NCI-H2227 (cell line): ENCODE data around the gene RNF167.

ENCODE experiments used
- DNase-seq: peaks from one replicate; lab custom pipeline; 2025; ENCODE audit not compliant: unreplicated experiment; lab: John Stamatoyannopoulos, UW

RNF167 gene

DNA sequence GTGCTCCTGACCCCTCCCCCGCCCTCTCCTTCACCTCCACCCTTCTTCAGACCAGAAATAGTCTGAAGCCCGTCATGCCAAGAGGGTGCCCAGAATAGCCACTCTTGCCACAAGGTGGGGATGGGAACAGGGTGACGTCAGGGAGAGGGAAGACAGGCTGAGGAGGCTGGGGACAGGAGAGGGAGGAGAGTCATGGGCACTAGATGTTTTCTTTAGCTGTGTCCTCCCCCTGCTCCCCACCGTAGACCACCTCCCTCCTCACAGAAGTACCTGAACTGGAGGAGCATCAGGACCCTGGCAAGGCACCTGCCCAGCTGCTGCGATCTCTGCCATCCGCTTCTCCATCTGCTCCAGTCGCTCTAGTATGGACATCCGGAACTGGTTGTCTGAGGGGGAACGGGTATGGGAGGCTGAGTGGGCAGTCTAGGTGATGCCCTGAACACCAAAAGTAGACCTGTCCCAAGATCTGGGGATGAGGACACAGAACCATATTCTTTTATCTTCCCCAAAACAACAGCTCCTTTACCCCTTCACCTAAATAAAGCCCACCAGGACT, 34.1 kb downstream of the RNF167 start:
- no peak for DNase-seq

DNA sequence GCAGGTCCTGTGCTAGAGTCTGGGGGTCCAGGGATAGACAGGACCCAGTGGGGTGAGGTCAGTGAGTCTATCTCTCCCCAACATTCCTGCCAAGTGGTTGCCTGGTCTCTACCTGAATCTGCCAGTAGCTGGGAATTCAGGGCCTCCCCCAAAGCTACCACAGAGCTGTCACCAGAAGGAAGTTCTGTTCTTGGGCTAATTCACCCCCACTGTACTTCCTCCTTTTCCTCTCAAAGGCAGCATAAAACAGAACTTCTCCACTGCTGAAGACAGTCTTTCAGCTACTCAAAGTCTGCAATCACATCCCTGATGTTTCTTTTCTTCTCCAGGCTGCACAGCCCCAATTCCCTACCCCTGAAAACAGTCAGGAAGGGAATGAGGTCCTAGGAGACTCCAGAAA, 38.7 kb downstream of the RNF167 start:
- no peak for DNase-seq

DNA sequence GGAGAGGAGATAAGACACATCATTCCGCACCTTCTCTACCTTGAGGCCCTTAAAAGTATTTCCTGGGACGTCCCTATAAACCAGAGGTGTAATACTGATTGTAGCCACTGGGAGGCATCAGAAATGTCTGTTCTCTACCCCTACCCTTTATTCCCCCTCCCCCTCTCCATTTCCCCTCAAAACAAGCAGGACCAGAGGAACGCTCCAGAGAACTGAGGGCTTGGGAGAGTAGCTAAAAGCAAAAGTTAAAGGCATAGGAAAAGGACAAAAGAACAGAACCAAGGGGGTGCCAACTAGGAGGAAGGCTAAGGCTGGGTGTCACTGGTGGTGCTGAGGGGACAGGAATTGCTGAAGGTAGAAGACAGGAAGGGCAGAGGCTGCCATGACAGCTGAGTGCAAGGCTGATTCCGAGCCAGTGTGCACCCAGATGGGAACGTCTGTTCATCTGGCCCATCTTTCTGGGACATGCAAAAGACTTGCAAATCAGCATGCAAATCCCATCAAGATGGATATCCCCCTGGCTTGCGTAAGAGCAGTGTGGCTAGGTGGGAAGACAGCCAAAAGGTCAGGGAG, 40.7 kb downstream of the RNF167 start:
- peak; percentile 59 for DNase-seq

DNA sequence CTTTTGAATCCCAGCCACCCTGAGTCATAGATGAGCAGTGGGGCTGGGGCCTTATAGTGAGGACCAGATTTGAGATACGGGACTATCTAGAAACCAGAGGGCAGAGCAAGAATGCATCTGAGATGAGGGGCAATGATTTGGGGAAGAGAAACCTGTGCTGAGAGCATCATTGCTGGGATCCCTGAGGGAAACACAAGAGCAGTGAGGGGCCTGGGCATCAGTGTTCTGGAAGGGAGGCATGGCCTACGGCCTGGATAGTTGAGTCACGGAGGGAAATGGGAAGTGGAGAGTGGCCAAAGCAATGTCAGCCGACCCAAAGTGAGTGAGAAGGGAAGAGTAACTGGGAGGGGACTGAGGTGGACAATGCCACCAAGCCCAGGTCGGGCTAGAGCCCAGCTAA, 42.2 kb downstream of the RNF167 start:
- DNase-seq: no peak

DNA sequence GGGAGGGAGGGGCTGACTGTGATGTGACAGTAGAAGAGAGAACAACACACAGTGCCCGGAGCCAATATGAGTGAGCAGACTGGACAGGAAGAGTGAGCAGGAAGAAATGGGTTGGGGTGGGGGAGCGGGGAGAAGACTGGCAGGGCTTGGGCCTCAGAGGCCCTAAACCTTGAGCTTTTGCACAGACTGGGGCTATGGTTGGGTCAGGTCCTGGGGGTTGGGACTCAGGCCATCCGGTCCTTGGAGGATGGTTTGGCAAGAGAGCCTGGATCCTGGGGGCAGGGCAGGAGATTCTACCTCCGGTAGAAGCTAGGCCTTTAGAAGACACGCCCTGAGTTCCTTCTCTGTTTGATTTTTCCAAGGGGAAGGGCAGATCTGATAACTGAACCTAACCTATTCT, 46.3 kb downstream of the RNF167 start:
- no peak for DNase-seq

DNA sequence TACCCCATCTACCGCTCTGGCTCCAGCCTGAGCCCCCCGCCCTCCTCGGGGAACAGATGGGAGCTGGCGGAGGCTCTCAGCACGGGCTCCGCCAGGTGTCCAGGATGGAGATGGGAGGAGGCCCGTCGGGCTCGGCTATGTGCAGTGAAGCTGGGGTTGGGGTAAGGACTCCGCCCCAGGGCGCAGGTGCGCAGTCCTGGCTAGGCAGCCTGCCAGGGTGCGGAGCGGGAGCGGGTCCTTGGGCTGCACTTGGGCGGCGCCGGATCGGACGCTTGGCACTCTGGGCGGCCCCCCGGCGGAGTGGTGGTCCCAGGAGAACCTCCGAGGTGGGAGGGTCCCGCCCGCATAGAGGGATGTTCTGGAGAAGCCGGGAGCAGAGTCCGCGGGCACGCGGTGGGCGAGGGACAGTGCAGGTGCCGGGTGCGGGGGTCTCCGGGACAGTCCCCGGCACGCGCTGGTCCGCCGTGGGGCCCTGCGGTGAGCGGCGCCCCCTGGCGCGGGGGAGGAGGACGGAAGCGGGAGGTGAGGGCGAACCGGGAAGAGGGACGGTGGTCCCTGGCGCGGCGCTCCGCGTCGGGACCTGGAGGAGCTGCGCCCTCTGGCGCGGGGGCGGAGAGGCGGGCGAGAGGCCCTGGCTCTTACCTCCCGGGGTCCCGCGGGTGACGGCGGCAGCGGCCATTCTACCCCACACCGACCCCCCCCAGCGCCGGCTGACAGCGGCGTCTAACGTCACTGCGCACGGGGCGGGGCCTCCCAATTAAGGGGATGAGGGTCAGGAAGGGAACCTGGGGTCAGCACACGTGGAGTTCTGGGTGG, 47.1 kb downstream of the RNF167 start, which contains the start of gene CAMTA2:
TSS of gene CAMTA2 (minus strand) at position 725 of the 816 bp plus-strand sequence. CDS start 1,453 bp downstream, outside the sequence.
- peak; percentile 72 for DNase-seq

DNA sequence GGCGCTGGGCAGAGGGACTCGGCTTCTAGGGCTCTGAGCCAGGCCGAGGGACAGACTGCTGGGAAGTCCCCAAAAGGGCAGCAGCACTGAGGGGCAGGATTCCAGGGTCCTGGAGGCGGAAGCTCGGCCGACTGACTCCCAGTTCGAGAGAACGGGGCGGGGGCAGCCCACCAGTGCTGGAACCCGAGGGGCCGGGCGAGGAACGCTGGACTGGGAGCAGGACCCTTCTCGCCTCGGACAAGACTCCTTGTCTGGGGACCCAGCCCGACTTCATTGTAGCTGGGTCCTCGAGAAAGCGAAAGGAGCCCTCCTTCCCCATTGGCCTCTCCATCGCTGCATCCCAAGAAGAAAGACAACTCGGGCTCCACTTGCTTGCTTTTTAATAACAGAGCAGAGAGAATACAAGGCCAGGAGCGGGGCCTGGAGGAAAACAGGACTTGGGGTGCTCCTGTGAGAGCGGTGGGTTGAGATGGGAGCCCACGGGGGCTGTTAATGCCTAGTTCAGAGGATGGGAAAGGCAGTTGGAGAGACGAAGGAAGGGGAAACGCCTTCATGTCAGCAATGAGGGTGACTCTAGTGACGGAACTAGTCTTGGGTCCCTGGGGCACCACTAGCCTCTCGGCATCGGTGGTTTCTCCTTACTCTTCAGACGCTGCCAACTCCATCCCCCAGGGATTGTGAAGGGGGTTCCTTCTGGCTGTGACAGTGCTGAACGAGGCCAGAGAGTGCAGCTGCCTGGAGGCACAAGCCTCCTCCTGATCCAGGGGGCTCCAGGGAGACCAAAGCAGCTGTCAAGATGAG, 47.9 kb downstream of the RNF167 start:
- DNase-seq: no peak

DNA sequence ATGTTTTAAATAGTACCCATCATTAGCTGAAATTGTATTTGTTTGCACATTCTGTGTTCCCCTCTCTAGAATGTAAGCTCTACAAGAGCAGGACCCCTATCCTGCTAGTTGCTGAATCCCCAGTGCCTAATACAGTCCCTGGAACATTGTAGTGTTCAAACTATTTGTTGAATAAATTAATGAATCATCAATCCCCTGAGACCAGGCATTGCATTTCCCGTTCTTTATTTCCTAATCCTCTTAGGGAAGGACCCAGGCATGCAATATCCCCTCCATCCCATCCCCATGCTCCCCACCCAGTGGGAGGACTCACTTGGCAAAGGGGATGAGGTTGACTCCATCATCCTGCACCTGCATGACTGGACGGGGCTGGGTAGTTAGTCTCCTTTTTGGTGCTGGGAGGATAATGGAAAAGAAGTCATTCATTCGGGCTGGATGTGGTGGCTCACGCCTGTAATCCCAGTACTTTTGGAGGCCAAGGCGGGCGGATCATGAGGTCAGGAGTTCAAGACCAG, 54.1 kb downstream of the RNF167 start:
- DNase-seq: no peak
